HG02763 (cell line): ENCODE measurements around the gene PGM2.
"Not testable (repeated sequence)": the region's sequence is repeated elsewhere in the genome, so short reads cannot be mapped to it uniquely, and the experiment has no call there.

Experiments
- ATAC-seq: cut with Tn5 transposase; IDR thresholded peaks from one replicate; pipeline ENCODE4 v1.9.1; 2021; ENCODE audit warnings: mild to moderate bottlenecking, moderate library complexity; ENCODE audit not compliant: unreplicated experiment

The PGM2 gene

DNA sequence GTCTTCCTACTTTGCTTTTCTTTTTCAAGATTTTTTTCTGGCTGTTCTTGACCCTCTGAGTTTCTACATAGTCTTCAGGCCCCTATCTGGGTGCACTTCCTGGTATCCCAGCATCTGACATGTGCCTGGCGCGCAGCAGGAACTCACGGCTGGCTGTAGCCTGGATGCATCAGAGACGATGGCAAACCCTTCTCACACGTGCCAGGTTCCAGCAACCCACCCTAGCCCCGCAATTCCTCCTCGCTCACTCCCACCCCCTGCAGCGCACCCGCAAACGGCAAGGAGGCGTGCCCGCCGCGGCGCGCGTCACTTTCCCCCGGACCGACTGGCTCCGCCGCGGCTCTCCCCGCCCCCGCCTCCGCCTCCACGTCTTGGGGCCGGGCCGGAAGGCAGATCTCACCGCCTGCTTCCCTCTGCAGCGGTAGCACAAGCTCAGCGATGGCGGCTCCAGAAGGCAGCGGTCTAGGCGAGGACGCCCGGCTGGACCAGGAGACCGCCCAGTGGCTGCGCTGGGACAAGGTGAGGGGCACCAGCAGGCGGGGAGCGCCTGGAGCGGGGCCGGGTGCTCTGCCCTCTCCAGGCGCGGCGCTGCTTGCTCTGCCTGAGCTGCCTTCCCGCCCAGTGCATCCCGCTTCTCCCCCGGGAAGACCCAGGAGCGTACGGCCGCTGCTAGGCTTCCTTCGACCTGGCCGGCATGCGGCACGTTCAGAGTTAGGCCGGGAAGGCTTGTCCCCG is at the start of gene PGM2:
TSS of gene PGM2 (plus strand) at position 392 of the 735 bp plus-strand sequence. CDS start at position 439, 47 bp downstream.
- ATAC-seq = peak; percentile 96

DNA sequence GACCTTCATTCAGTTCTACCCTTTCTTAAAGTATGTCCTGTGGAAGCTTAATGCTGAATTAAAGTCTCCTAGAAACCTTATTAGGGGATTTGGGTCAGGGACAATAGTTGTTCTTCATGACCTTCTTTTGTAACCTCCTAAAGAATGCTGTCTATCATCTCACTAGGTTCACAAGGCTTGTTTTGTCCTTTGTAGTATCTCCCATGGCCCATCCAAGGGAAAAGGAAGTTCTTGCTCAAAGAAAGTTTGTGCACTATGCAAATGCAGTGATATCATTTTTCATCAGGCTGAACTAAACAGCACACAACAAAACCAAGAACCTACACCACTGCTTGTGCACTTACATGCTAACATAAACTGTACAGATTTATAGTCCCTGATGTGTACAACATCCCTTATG is 46.6 kb upstream of the PGM2 start:
- no peak for ATAC-seq

- ATAC-seq = no peak
Measured at GRCh38 chr4:37780444-37781130, 45.9 kb upstream of the PGM2 start.

DNA sequence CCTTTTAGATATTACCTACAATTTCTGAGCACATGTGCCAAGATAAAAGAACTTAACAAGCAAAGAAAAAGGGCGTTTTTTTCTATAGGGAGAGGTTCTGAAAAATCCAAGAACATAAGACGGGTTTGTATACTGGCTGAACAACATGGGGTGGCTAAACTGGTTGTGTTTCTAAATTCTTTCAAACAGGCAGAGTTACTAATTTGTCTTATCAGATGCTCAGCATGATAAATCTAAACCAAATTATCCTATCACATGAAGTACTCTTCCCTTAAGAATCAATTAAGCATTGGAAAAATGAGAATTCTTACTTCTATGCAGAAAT is 45.4 kb upstream of the PGM2 start:
- no peak for ATAC-seq

GRCh38 chr4:37786267-37786666 is 40.2 kb upstream of the PGM2 start:
- ATAC-seq = not testable (repeated sequence)

DNA sequence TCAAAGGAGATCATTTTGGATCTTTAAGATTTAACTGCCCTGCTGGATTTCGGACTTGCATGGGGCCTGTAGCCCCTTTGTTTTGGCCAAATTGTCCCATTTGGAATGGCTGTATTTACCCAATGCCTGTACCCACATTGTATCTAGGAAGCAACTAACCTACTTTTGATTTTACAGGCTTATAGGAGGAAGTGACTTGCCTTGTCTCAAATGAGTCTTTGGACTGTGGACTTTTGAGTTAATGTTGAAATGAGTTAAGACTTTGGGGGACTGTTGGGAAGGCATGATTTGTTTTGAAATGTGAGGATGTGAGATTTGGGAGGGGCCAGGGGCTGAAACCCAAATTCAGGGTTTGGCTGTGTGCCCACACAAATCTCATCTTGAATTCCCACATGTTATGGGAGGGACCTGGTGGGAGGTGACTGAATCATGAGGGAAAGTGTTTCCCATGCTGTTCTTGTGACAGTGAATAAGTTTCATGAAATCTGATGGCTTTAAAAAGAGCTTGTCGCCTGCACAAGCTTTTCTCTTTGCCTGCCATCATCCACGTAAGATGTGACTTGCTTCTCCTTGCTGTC is 38.5 kb upstream of the PGM2 start:
- not testable (repeated sequence) for ATAC-seq

DNA sequence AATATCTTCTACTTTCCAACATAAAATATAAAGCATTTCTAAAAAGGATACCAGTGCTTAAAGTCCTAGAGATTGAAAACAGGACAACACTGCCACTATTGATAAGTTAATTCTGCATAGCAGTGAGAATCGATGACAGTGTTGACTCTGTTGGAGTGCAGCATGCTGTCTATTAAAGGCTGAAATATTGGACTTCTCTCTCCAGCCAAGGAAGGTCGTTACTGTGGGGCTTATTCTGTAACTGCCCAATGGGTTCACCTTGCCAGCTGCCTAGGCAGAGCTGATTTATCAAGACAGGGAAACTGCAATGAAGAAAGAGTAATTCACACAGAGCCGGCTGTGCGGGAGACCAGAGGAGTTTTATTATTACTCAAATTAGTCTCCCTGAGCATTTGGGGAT is 37.7 kb upstream of the PGM2 start:
- ATAC-seq = no peak

DNA sequence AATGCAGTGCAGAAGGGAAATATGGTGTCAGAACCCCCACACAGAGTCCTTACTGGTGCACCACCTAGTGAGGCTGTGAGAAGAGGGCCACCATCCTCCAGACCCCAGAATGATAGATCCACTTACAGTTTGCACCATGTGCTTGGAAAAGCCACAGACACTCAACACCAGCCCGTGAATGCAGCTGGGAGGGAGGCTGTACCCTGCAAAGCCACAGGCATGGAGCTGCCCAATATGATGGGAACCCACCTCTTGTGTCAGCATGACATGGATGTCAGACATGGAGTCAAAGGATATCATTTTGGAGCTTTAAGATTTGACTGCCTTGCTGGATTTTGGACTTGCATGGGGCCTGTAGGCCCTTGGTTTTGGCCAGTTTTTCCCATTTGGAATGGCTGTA is 34.2 kb upstream of the PGM2 start:
- ATAC-seq = no peak

DNA sequence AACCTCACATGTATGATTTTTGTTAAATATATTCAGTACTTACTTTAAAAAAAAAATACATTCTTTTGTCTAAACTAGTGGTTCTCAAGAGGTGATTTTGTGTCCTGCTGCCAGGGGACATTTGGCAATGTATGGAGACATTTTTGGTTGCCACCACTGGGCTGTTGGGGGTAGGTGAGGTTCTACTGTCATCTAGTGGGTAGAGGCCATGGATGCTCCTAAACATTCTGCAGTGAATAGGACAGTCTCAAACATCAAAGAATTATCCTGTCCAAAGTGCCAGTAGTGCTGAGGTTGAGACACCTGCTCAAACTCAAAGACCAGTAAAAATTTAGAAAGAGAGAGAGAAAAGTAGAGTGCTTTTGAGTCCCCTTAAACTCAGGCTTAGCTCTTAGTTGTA is 32.9 kb upstream of the PGM2 start:
- no peak for ATAC-seq

- ATAC-seq = no peak
Measured at GRCh38 chr4:37794056-37794455, 32.4 kb upstream of the PGM2 start.

DNA sequence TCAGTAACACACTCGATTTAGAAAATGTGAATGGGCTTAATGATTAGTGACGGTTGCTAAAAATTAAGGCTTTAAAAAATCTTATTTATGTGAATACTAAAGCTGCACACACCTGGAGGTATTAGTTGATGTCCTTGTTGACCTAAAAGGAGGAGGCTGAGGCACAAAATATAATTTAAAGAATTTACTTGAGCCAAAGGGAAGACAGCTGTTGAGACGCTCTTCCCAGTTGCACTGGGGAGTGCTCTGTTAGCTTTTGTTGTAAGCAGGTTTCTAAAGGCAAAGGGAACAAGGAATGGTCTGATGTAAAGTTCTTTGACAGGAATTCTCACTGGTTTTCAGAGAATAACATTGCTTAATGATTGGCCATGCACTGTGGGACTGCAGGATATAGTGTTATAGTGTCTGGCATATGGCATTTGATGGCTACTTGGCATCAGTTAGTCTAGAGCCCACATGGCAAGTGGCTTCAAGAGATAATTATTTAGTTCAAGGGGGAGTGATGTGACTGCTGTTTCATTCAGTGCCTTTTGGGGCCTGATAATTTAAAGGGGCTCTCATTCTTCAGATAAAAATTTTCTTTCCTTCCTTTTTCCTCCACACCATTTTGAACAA is 30.8 kb upstream of the PGM2 start:
- no peak for ATAC-seq

- no peak for ATAC-seq
Measured at GRCh38 chr4:37797374-37797773, 29.1 kb upstream of the PGM2 start.

GRCh38 chr4:37797923-37798322 is 28.6 kb upstream of the PGM2 start:
- no peak for ATAC-seq

- ATAC-seq = no peak
Measured at GRCh38 chr4:37798616-37799015, 27.9 kb upstream of the PGM2 start.

DNA sequence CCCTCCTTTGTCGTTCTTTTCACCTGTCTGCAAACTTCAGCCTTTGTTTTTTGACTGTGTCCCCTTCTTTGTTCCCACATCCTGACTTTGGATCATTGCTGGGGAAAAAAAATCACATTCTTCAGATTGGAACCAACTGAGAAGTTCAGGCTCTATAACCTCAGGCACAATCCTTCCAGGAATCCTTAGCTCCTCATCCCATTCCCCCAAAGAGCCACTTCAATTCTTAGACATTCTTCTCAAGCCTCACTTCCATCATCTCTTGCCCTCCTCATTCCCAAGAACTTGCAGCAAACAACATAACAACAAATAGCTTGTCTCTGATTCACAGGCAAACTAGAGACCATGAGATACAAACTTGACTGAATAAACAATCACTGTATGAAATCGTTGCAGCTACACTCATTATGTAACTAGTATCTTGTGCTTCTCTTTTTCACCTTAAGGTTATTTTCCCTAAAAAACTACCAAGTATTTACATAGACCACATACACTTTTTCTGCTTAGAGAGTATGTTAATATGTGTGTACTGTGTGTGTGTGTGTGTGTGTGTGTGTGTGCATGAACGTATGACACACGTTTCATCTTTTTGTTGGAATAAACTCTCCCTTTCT is 26.4 kb upstream of the PGM2 start:
- ATAC-seq = no peak

DNA sequence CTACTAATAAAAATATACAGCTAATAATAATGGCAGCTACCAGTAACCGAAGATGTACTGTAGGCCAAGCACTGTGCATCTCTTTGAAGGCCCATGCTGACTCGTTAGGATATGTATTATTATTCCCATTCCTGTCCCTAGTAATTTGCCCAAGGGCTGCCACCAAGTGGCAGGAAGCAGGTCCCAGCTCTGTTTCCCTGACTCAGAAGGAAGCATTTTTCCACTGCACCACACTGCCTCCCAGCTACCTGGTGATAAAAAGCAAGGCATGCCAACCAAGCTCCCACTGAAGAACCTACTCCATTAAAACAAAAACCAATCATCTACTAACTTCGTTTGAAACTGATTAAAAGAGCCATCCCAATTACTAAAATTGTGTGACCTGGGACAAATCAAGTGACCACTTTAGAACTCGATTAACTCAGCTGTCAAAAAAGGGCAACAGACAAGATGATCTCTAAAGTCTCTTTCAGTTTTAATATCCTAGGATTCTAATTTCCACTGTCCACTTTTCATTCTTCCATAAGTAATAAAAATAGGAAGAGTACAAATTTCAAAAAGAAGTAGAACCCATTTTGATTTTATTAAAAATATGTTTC is 24.3 kb upstream of the PGM2 start:
- ATAC-seq = no peak

DNA sequence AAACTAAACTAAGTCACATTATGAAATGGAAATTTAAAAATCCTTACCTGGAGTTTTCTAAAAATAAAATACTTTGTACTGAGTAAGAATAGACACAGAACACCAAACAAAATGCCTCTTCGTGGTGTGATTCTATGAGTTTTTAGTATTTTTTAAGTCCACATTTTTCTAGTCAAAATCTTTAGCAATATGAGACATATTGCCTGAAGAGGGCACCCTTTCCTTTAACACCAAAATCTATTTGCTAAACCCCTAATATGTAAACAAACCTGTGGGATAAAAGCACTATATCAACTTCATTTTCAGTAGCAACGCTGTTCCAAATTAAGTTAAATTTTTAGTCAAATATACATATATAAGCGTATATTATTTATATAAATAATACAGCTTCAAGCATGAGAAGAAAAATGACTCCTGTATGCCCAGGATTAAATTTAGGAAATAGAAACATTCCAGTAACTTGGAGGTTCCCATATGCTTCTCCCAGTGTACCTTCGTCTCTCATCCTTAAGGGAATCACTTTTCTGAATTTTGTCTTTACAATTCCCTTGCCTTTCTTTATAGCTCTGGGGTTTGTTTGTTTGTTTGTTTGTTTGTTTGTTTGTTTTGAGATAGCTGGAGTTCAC is 23.0 kb upstream of the PGM2 start:
- ATAC-seq = no peak

DNA sequence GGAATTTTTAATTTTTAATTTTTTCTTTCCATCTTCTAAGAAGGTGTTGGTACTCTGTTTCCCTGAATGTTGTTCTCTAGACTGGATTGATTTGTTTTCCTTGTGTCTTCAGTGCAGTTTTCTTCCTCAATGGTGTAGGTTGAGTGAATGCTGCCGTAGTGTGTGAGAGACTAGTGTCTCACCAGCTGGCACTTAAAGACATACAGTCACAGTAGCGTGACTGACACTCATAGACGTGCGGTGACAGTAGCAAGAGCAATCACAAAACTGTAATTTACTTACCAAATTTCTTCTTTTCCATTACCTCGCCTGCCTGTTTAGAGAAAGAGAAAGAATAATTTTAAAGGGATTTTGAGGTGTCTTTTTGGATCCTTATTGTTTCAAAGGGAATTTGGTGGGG is 21.4 kb upstream of the PGM2 start:
- ATAC-seq = no peak

- no peak for ATAC-seq
Measured at GRCh38 chr4:37812713-37813112, 13.8 kb upstream of the PGM2 start.

DNA sequence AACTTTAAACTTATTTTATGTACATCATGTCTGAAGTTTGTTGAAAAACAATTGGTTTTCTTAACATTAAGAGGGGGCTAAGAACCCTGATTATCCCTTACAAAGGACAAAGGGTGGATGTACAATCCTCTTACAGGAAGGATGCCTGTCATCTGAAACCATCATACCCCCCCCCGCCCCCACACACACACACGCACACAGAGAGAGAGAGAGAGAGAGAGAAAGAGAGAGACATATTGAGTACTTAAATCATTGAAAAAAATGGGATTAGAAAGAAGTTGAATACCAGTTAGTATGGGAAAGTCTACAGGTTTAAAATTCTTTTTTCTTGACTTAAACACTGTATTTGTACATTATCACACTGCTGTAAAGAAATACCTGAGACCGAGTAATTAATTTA is 10.9 kb upstream of the PGM2 start:
- no peak for ATAC-seq

DNA sequence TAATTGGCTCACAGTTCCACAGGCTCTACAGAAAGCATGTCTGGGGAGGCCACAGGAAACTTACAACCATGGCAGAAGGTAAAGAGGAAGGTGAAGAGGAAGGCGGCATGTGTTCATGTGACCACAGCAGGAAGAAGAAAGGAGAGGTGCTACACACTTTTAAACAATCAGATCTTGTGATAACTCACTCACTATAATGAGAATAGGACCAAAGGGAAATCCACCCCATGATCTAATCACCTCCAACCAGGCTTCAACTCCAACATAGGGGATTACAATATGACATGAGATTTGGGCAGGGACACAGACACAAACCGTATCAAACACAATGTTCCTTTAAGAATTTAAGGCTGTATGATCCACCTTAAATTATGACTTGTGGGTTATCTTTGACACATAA is 10.5 kb upstream of the PGM2 start:
- ATAC-seq = no peak
